HepG2 (cell line): Measurements from ENCODE around the gene SERPINB6. TPM values are rescaled to one million over a fixed set of nuclear protein-coding genes. Genes with fewer than 3 reads are reported as not detected.

Experiments used
- ATAD3A ChIP-seq: sonication (generic); formaldehyde crosslinking; IDR thresholded peaks from 2 replicates; pipeline ENCODE4 v1.4.0; 2020; ENCODE audit warnings: missing genetic modification reagents
- ATM ChIP-seq: fragments of 450-650 bp; IDR thresholded peaks from 2 replicates; pipeline ENCODE4 v1.7.1; 2017; ENCODE audit warnings: mild to moderate bottlenecking, borderline replicate concordance
- CAMTA2 ChIP-seq: sonication (generic); formaldehyde crosslinking; IDR thresholded peaks from 2 replicates; pipeline ENCODE4 v1.4.0; 2020; ENCODE audit warnings: mild to moderate bottlenecking, missing genetic modification reagents, borderline replicate concordance
- HBP1 ChIP-seq: IDR thresholded peaks from 2 replicates; pipeline ENCODE4 v1.6.1; 2016; ENCODE audit warnings: low read depth, control low read depth
- HDAC6 ChIP-seq: fragments of 200-600 bp; sonication (generic); IDR thresholded peaks from 2 replicates; pipeline ENCODE4 v1.7.0; 2017; ENCODE audit warnings: mild to moderate bottlenecking, antibody characterized with exemption, low read length, low read depth
- HOXA3 ChIP-seq: sonication (generic); formaldehyde crosslinking; IDR thresholded peaks from 2 replicates; pipeline ENCODE4 v1.5.0; 2020; ENCODE audit warnings: missing genetic modification reagents
- KAT2B ChIP-seq: fragments of 150-350 bp; IDR thresholded peaks from 2 replicates; pipeline ENCODE4 v1.6.1; 2014; ENCODE audit warnings: low read depth, low read length, borderline replicate concordance
- MLX ChIP-seq: IDR thresholded peaks from 2 replicates; pipeline ENCODE4 v1.6.1; 2016
- NFATC3 ChIP-seq: sonication (generic); formaldehyde crosslinking; IDR thresholded peaks from 2 replicates; pipeline ENCODE4 v1.5.1; 2020; ENCODE audit warnings: mild to moderate bottlenecking, missing genetic modification reagents
- NR2F2 ChIP-seq: IDR thresholded peaks from 2 replicates; pipeline ENCODE4 v1.6.1; 2012; ENCODE audit warnings: low read depth, inconsistent platforms, borderline replicate concordance
- PAXIP1 ChIP-seq: sonication (generic); formaldehyde crosslinking; conservative IDR thresholded peaks from 2 replicates; pipeline ENCODE4 v1.4.0; 2020; ENCODE audit warnings: mild to moderate bottlenecking, missing genetic modification reagents, moderate library complexity
- SNRNP70 ChIP-seq: fragments of 200-400 bp; formaldehyde crosslinking; IDR thresholded peaks from 2 replicates; pipeline ENCODE4 v1.6.1; 2017; ENCODE audit warnings: mild to moderate bottlenecking, low read depth, low read length, moderate library complexity
- SRSF9 ChIP-seq: fragments of 200-400 bp; formaldehyde crosslinking; IDR thresholded peaks from 2 replicates; pipeline ENCODE4 v1.6.1; 2018; ENCODE audit warnings: borderline replicate concordance, mild to moderate bottlenecking, low read depth, low read length; ENCODE audit not compliant: insufficient read depth, poor library complexity, severe bottlenecking
- THAP8 ChIP-seq: sonication (generic); formaldehyde crosslinking; IDR thresholded peaks from 2 replicates; pipeline ENCODE4 v1.5.1; 2020; ENCODE audit warnings: missing genetic modification reagents, mild to moderate bottlenecking, borderline replicate concordance
- ZNF331 ChIP-seq: sonication (generic); formaldehyde crosslinking; IDR thresholded peaks from 2 replicates; pipeline ENCODE4 v1.4.0; 2020; ENCODE audit warnings: missing genetic modification reagents
- ZNF772 ChIP-seq: sonication (generic); formaldehyde crosslinking; IDR thresholded peaks from 2 replicates; pipeline ENCODE4 v1.5.0; 2020; ENCODE audit warnings: mild to moderate bottlenecking, missing genetic modification reagents
- ZNF883 ChIP-seq: sonication (generic); formaldehyde crosslinking; IDR thresholded peaks from 2 replicates; pipeline ENCODE4 v1.5.1; 2020; ENCODE audit warnings: mild to moderate bottlenecking, missing genetic modification reagents; ENCODE audit errors: not compliant biosample characterization
- polyA plus RNA-seq, 8 experiments: library from polyadenylated mRNA; depleted of rRNA in 3 of 8; stranded (reverse) in 7 of 8; unstranded in 1 of 8; fragments of >200 nt; fragmentation: Illumina TruSeq in 4 of 8; extraction: Trizol in 4 of 8; gene quantifications; 2 replicates each; pipeline versions ENCODE4 v1.2.1 to v1.2.3, GENCODE V29; 2011 to 2016; ENCODE audit warnings: low read depth in 4 of 8, missing spikeins in 1 of 8, mixed read lengths in 1 of 8; ENCODE audit not compliant: insufficient read depth in 1 of 8
- total RNA-seq, 5 experiments: library from RNA; depleted of rRNA; stranded (reverse); fragments of >200 nt; fragmentation: Illumina TruSeq; extraction: Trizol; gene quantifications; 2 replicates each; pipeline ENCODE4 v1.2.3, GENCODE V29; 2016; ENCODE audit warnings: low read depth in 1 of 5

Gene SERPINB6
- total and polyA plus RNA-seq, 2 of the 13 experiments (the other 11 are each of a cell fraction or from before 2014, with no cell fraction given): 38.2 to 61.3 TPM

GRCh38 chr6:2949121-2949520 lies 22.2 kb downstream of the SERPINB6 start (continued):
- TF ChIP-seq PAXIP1 (CRISPR knock-in tag) (no peak), HOXA3 (CRISPR knock-in tag) (no peak), NR2F2 (no peak), HBP1 (CRISPR knock-in tag) (no peak), THAP8 (CRISPR knock-in tag) (no peak), ATM (no peak), ATAD3A (CRISPR knock-in tag) (no peak), HDAC6 (no peak), NFATC3 (no peak), ZNF772 (no peak), ZNF331 (no peak), SNRNP70 (no peak), SRSF9 (no peak), MLX (CRISPR knock-in tag) (no peak), KAT2B (no peak), ZNF883 (CRISPR knock-in tag) (no peak), CAMTA2 (CRISPR knock-in tag) (no peak)
